ENCODE results near the gene COG2. TPM values are rescaled to one million over a fixed set of nuclear protein-coding genes. Genes with fewer than 3 reads are reported as not detected.

Gene COG2
- total RNA-seq, 6 experiments from 2014 or later, result 9.0 to 18.7 (median 13.0) TPM

DNA sequence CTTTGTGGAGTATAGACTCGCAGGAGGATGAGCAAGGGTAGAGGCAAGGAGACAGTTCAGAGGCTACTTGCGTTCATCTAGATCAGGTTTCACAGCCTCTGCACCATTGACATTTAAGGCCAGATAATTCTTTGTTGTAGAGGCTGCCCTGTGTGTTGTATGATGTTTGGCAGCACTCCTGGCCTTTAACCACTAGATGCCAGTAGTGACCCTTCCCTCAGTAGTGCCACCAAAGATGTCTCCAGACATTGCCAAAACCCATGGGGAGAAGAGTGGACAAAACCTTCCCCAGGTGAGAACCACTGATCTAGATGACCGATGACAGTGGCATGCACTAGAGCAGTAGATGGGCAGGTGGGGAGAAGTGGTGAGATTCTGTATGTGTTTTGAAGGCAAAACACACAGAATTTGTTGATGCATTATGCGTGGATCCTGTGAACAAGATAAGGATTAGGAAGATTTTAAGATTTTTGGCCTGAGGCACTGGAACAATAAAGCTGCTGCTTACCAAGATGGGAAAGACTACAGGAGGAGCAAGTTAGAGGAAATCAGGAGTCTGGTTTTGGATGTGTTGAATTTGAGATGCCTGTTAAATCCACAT, 9.9 kb upstream of the COG2 start:
- no peak overlapping the region for H3K4me3 ChIP-seq
- TF ChIP-seq, protein P1, sequence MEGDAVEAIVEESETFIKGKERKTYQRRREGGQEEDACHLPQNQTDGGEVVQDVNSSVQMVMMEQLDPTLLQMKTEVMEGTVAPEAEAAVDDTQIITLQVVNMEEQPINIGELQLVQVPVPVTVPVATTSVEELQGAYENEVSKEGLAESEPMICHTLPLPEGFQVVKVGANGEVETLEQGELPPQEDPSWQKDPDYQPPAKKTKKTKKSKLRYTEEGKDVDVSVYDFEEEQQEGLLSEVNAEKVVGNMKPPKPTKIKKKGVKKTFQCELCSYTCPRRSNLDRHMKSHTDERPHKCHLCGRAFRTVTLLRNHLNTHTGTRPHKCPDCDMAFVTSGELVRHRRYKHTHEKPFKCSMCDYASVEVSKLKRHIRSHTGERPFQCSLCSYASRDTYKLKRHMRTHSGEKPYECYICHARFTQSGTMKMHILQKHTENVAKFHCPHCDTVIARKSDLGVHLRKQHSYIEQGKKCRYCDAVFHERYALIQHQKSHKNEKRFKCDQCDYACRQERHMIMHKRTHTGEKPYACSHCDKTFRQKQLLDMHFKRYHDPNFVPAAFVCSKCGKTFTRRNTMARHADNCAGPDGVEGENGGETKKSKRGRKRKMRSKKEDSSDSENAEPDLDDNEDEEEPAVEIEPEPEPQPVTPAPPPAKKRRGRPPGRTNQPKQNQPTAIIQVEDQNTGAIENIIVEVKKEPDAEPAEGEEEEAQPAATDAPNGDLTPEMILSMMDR (IDR thresholded peaks at IDR 0.05), result peak; percentile 67 to 85 (median 78)
- TF ChIP-seq POLR2A (IDR thresholded peaks at IDR 0.05), result no peak
- H3K4me1 ChIP-seq, result no peaks in the 10 kb centered on the region
- H3K9me3 ChIP-seq, result no peaks in the 10 kb centered on the region
- no peak overlapping the region for H3K27ac ChIP-seq
- H3K36me3 ChIP-seq, result no peaks in the 10 kb centered on the region
- DNase-seq (peak in 1 of 3 donors; percentile 59), ATAC-seq (peak; percentile 96 to 99 (median 97))
- WGBS (ENCODE audit: insufficient coverage, low coverage, low lambda C conversion rate, missing lambda C conversion rate), result 66% methylated on average over 3 of the region's 4 CpGs
- H3K27me3 ChIP-seq, result no peaks in the 10 kb centered on the region
- intact Hi-C loops (cut with DNase I), result loop anchor here (5.0 to 10.0 kb wide), 3 partner anchors 72 to 142 kb away; no protein-coding TSS in a partner anchor

DNA sequence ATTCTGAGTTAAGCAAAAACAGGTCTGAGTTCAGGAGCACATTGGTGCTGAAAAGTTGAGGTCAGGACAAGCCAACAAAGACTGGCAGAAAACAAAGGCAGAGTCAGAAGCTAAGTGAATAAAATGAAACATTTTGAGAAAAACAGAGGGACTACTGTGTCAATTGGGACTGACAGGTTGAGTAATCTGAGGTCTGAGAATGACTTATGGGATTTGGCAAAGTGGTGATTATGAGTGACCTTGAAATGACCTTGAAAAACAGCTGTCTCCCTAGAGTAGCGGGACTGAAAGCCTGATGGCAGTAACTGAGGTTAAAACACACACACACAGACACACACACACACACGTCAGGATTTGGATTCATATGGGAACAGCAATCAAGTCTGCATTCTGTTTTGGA, 8.8 kb upstream of the COG2 start:
- H3K9me3 ChIP-seq, result no peaks in the 10 kb centered on the region
- H3K36me3 ChIP-seq, result no peaks in the 10 kb centered on the region
- TF ChIP-seq POLR2A (IDR thresholded peaks at IDR 0.05), result no peak
- TF ChIP-seq, protein P1 (IDR thresholded peaks at IDR 0.05), result no peak
- WGBS (ENCODE audit: insufficient coverage, low coverage, low lambda C conversion rate, missing lambda C conversion rate), result 63% methylated on average over 2 of the region's 2 CpGs
- H3K4me3 ChIP-seq, result no peak overlapping the region
- DNase-seq (no peak), ATAC-seq (no peak)
- no peaks in the 10 kb centered on the region for H3K4me1 ChIP-seq
- H3K27me3 ChIP-seq, result no peaks in the 10 kb centered on the region
- no peak overlapping the region for H3K27ac ChIP-seq
- intact Hi-C loops (cut with DNase I), result loop anchor here (5.0 to 10.0 kb wide), 3 partner anchors 71 to 141 kb away; no protein-coding TSS in a partner anchor

DNA sequence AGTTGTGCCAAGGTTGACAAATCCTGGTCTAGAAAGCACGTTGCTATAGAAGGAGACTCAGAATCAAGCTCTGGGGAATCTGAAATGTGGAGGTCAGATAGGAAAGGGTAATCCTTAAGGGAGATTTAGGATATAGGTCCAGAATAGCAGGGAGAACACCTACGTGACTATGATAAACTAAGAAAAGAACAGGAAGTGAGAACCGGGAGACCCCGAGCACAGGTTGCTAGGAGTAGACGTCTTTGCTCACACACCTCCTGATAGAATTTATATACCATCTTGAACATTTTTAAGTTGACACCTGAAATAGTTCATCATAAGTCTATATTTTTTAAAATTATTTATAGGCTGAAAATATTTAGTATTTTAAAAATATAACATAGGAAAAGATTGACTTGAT, 7.9 kb upstream of the COG2 start:
- H3K4me1 ChIP-seq, result peaks cover 0 to 4% (median 1%) of the 10 kb centered on the region in 4 donors
- 56% methylated on average over 5 of the region's 5 CpGs for WGBS (ENCODE audit: insufficient coverage, low coverage, low lambda C conversion rate, missing lambda C conversion rate)
- intact Hi-C loops (cut with DNase I), result loop anchor here (5.0 to 10.0 kb wide), 3 partner anchors 70 to 140 kb away; no protein-coding TSS in a partner anchor

DNA sequence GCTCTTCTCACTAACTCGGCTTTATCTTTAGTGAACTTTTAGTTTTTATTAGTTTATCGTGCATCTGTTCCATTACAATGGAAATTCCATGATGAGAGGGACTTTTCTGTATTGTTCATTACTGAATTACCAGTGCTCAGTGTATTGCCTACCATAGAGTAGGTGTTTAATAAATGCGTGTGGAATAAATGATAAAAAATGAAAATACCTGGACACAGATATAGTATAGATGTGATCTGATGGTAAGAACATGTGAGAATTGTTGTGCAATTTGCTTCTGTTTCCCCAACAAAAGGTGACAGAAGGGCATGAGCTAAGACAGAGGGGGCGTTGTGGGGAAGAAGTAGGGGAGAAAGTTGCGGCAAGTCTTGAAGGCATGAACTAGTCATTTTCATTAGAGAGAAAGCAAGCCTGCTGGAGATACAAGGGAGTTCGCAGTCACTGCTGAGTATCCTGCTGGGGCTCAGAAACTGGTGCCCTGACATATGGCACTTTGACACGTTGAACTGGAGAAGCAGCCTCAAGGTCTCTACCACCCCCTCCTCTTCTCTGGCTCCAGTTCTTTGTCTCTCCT, 5.6 kb upstream of the COG2 start:
- peaks cover 0 to 13% (median 7%) of the 10 kb centered on the region in 4 donors for H3K4me1 ChIP-seq
- no peak overlapping the region for H3K4me3 ChIP-seq
- TF ChIP-seq POLR2A (IDR thresholded peaks at IDR 0.05), result no peak
- TF ChIP-seq, protein P1 (IDR thresholded peaks at IDR 0.05), result no peak
- intact Hi-C loops (cut with DNase I), result loop anchor here in 1 of 2 donors (10.0 kb wide), 2 partner anchors 68 to 138 kb away; no protein-coding TSS in a partner anchor
- H3K36me3 ChIP-seq, result no peaks in the 10 kb centered on the region
- ATAC-seq, result no peak
- H3K27ac ChIP-seq, result no peak overlapping the region
- H3K9me3 ChIP-seq, result no peaks in the 10 kb centered on the region
- H3K27me3 ChIP-seq, result no peaks in the 10 kb centered on the region
- DNase-seq, result no peak
- WGBS (ENCODE audit: insufficient coverage, low coverage, low lambda C conversion rate, missing lambda C conversion rate), result 80% methylated on average over 5 of the region's 7 CpGs

More for the DNA sequence above, 7.9 kb upstream of the COG2 start:
- no peak overlapping the region for H3K27ac ChIP-seq
- ATAC-seq (no peak), DNase-seq (no peak)
- H3K4me3 ChIP-seq, result no peak overlapping the region
- H3K27me3 ChIP-seq, result no peaks in the 10 kb centered on the region
- H3K36me3 ChIP-seq, result no peaks in the 10 kb centered on the region
- H3K9me3 ChIP-seq, result no peaks in the 10 kb centered on the region
- no peak for TF ChIP-seq POLR2A (IDR thresholded peaks at IDR 0.05)
- TF ChIP-seq, protein P1 (IDR thresholded peaks at IDR 0.05), result no peak

All from right lobe of liver (tissue), 6 donors.